GM12864 (cell line): ENCODE data around the gene CD28.

ENCODE experiments used
- DNase-seq: peaks from one replicate; pipeline ENCODE4 v3.0.0-alpha.2; 2011; ENCODE audit warnings: low read depth
- H3K4me3 ChIP-seq: 2 replicates; pipeline ENCODE4 v1.5.1; 2011; ENCODE audit warnings: mild to moderate bottlenecking, low read depth, low read length, control low read depth
- TF ChIP-seq, protein P1 (sequence below): IDR thresholded peaks from 2 replicates; pipeline ENCODE4 v1.5.1; 2011; ENCODE audit warnings: low read depth, mild to moderate bottlenecking, moderate library complexity, low read length, control low read depth, inconsistent platforms; ENCODE audit errors: missing control alignments

CD28 gene

DNA sequence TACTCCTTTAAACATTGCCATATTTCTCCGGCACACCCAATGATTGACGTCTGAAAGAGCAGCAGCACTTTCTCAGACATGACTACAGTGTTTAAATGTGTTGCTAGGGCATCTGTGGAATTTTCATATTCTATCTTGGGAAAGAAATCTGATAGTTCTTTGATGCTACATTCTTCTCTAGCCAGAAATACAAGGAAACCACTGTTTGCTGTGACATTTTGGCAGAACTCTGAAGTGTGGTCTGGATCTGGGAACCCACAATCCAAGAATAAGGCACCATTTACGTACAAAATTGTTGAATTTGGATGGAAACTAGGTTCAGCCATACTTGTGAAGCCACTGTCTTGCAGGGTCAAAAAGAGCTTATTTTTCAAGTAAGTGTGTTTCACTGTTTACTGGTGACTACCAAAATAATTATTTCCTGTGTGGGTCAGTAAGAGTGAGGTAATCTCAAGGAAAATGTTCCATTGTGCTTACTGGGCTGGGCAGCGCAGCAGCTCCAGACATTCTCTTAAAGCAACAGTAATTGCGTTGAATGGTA, 21.3 kb upstream of the CD28 start:
- DNase-seq: no peak
- TF ChIP-seq, protein P1, sequence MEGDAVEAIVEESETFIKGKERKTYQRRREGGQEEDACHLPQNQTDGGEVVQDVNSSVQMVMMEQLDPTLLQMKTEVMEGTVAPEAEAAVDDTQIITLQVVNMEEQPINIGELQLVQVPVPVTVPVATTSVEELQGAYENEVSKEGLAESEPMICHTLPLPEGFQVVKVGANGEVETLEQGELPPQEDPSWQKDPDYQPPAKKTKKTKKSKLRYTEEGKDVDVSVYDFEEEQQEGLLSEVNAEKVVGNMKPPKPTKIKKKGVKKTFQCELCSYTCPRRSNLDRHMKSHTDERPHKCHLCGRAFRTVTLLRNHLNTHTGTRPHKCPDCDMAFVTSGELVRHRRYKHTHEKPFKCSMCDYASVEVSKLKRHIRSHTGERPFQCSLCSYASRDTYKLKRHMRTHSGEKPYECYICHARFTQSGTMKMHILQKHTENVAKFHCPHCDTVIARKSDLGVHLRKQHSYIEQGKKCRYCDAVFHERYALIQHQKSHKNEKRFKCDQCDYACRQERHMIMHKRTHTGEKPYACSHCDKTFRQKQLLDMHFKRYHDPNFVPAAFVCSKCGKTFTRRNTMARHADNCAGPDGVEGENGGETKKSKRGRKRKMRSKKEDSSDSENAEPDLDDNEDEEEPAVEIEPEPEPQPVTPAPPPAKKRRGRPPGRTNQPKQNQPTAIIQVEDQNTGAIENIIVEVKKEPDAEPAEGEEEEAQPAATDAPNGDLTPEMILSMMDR: no peak
- H3K4me3 ChIP-seq: no peak overlapping the region

DNA sequence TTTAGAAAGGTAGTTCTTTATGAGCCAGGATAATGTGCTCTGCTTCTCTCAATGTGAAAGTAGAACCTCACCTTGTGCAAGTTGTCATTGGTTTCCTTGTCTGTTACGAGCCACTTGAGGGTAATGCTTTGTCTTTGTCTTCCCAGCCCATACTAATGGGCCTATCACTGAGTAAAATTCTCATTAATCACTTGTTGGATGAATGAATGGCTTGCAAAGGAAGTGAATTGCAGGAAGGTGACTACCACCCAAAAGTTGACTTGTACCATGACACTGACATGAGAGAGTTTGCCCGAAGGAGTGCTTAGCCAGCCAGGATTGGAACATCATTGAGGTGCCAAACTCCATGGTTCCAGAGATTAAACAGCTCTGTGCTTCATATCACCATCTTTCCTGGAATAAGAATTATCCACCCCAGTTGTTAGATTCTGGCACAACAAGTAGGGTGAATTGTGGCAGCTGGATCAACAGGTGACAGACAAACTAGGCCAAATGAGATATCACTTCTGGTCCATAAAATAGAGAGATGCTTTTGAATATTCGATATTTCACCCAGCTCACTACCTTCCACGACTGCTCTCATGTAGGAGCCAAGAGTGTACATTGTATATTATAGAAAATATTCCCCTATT, 20.5 kb upstream of the CD28 start:
- TF ChIP-seq, protein P1: no peak
- no peak for DNase-seq
- H3K4me3 ChIP-seq: no peak overlapping the region

DNA sequence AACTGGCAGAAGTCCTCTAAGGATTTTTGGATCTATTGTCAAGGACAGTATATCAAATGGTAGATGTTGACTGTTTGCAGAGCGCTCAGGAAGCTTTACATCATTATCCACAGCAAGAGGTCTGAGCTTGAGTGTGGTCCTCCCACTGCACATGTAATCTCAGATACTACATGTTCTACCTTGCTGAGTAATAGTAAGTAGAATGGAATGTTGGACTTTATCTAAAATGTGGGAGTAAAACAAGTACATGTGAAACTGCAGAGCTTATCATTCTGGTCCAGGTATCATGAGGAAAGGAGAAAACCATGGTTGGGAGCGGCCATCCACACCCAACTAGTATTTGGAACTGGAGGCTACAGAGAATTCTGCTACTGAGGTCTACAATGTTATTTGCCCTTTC, 19.3 kb upstream of the CD28 start:
- no peak overlapping the region for H3K4me3 ChIP-seq
- TF ChIP-seq, protein P1: no peak

DNA sequence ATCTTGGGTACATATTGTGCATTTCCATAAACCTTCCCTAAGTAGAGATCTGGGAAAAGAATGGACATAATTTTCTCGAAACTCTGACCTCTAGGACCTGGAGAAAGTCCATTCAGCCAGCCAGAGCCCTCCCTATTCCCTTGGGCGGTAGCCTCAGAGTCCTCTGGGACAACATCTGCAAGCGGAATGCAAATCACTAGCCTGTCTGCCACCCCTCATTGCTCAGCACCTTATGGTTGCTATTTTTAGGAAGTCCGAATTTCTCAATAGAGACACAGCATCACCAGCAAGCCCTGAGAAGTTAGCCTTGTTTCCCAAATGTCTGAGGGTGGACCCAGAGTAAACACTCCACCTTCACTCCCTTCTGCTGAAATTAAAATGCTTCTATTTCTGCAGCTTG, 17.6 kb upstream of the CD28 start:
- no peak for DNase-seq
- H3K4me3 ChIP-seq: no peak overlapping the region
- TF ChIP-seq, protein P1: no peak

More for the DNA sequence above, 19.3 kb upstream of the CD28 start:
- no peak for DNase-seq

DNA sequence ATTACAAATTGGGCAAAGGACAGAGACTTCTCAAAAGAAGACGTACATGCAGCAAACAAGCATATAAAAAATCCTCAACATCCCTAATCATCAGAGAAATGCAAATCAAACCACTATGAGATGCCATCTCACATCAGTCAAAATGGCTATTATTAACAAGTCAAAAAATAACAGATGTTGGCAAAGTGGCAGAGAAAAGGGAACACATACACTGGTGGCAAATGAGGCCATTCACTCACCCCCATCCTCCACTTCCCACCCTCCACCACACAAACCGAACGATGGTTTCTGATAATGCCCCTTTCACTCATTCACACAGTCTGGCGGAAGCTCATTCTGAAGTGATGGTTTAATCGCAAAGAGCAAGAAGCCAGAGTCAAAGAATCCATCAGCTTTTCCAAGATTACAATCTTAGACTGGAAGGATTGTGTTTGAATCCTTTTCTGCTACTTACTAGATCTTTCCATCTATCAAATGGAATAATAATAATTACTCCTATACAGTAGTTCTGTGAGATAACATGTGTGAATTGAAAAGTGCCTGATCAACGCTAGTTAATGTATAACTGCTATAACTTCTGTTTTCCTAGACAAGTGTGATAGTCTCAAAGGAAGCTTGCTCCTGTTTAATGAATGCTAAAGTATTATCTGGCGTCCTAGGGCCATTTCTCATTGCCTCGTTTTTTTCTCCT, 16.9 kb upstream of the CD28 start:
- no peak for DNase-seq
- TF ChIP-seq, protein P1: no peak
- H3K4me3 ChIP-seq: no peak overlapping the region

DNA sequence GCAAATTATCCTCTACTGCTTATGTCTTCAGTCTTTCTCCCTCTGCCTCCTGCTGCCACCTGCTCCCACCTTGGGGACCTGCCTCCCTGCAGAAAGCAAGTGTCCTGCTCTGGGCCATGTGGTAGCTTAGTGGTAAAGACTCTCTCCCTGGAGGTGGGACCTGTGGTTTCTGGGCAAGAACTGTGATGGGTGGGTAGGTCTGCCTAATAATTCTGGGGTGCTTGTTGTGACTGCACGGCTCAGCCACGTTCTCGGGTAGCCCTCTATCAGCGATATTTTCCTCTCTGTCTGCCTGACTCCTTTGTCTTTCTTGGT, 16.4 kb upstream of the CD28 start:
- TF ChIP-seq, protein P1: no peak
- H3K4me3 ChIP-seq: no peak overlapping the region
- DNase-seq: no peak

DNA sequence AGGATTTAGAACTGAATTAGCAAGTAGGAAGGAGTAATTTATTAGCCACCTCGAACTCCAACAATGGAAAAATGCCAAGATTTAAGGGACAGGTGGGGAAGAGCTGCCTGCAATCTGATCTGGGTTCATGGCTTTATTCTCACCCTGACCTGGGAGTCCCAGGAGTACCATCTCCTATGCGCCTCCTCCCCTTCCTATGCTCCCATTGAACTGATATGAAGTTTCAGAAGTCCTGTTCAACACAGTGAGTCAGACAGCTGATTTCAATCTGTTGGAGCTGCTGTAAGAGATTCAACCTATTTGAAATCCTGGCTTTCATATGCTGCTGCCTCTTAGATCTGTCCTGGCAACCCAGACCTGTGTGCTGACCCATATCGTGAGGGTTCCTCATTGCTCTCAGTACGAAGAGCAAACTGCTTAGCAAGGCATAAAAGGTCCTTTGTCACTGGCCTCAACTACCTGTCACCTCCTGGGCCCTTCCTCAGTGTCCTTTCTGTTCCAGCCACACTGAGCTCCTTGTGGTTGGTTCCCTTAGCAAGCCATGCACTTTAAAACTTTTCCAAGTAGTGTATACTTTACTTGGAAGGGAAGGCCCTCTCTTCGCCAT, 15.9 kb upstream of the CD28 start:
- TF ChIP-seq, protein P1: no peak
- H3K4me3 ChIP-seq: no peak overlapping the region
- DNase-seq: no peak
